ENCODE data around the gene VEZF1. TPM values are rescaled to one million over a fixed set of nuclear protein-coding genes. Genes with fewer than 3 reads are reported as not detected.

VEZF1 gene
- total RNA-seq, 4 donors from 2014 or later, result 45.1 to 50.6 (median 47.6) TPM

- DNase-seq (ENCODE audit: low spot score), result no peak
- no peak for ATAC-seq (ENCODE audit: low FRiP score)
- TF ChIP-seq CTCF (IDR thresholded peaks at IDR 0.05), result no peak
Measured at GRCh38 chr17:57941384-57942370, 46.4 kb downstream of the VEZF1 start.

- TF ChIP-seq CTCF (IDR thresholded peaks at IDR 0.05), result no peak
- ATAC-seq (ENCODE audit: low FRiP score) (no peak), DNase-seq (ENCODE audit: low spot score) (no peak)
Measured at GRCh38 chr17:57940653-57941329, 47.3 kb downstream of the VEZF1 start.

- no peak for ATAC-seq (ENCODE audit: low FRiP score)
- no peak for TF ChIP-seq CTCF (IDR thresholded peaks at IDR 0.05)
- DNase-seq (ENCODE audit: low spot score), result no peak
Measured at GRCh38 chr17:57940231-57940630, 47.8 kb downstream of the VEZF1 start.

- DNase-seq (ENCODE audit: low spot score), result no peak
- TF ChIP-seq CTCF (IDR thresholded peaks at IDR 0.05), result no peak
- ATAC-seq (ENCODE audit: low FRiP score), result no peak
Measured at GRCh38 chr17:57939797-57940196, 48.3 kb downstream of the VEZF1 start.

GRCh38 chr17:57938061-57938502, 50.0 kb downstream of the VEZF1 start:
- no peak for DNase-seq (ENCODE audit: low spot score)
- ATAC-seq (ENCODE audit: low FRiP score), result no peak
- no peak for TF ChIP-seq CTCF (IDR thresholded peaks at IDR 0.05)

GRCh38 chr17:57937492-57937891, 50.6 kb downstream of the VEZF1 start:
- DNase-seq (ENCODE audit: low spot score), result no peak
- ATAC-seq (ENCODE audit: low FRiP score), result no peak
- no peak for TF ChIP-seq CTCF (IDR thresholded peaks at IDR 0.05)
